Neural progenitor cell (in vitro differentiated cells): ENCODE results near the gene PHETA2.

ENCODE experiments used
- CTCF ChIP-seq: fragments of 200-600 bp; sonication (generic); IDR thresholded peaks from 2 replicates; pipeline ENCODE4 v1.5.1; 2017; ENCODE audit warnings: antibody characterized with exemption, mild to moderate bottlenecking
- EZH2 ChIP-seq: fragments of 200-600 bp; sonication (generic); IDR thresholded peaks from 2 replicates; pipeline ENCODE4 v1.6.1; 2017; ENCODE audit warnings: antibody characterized with exemption, mild to moderate bottlenecking, moderate library complexity

DNA sequence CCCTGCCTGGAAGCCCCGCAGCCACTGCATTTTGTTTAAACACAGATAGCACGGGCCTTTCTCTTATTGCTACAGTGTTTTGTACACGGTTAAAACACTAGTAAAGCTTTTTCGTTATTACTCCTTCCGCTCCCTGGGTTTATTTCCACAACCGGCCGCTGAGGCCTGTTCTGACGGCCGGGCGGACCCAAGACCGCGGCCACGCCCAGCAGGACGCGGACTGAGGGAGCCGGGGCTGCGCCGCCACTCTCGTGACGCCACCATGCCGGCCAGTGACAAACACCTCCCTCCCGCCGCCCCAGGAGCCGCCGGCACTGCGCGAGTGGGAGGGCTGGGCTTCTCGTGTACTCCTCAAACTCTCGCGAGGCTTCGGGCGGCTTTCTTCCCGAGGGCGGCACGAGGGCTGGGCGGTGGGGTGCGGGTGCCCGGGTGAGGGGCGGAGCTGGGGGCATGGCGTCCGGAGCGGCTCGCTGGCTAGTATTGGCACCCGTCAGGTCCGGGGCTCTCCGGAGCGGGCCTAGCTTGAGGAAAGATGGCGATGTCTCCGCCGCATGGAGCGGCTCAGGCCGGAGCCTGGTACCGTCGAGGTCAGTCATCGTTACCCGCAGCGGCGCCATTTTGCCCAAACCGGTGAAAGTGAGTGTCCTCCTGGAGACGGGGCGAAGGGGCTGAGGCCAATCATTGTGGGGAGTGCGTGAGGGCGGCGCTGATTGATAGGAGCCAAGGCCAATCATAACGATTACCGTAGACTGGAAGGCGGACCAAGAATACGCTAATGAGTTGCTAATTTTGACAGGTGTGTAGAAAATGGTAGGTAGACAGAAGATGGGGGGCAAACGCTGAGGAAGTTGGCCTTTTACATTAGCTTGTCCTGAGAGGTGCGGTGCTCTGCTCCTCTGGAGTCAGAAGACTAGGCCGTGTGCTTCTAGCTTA is 5.5 kb downstream of the PHETA2 start, which contains the start of gene SMDT1:
- TF ChIP-seq CTCF = no peak
- TF ChIP-seq EZH2 = no peak
